NCI-H1930 (cell line): ENCODE measurements around the gene FAM227B.
"Not testable (repeated sequence)": the region's sequence is repeated elsewhere in the genome, so short reads cannot be mapped to it uniquely, and the experiment has no call there.

Experiments used
- DNase-seq, 2 experiments: peaks; one replicate each; lab custom pipeline; 2025; lab: John Stamatoyannopoulos, UW

FAM227B gene

DNA sequence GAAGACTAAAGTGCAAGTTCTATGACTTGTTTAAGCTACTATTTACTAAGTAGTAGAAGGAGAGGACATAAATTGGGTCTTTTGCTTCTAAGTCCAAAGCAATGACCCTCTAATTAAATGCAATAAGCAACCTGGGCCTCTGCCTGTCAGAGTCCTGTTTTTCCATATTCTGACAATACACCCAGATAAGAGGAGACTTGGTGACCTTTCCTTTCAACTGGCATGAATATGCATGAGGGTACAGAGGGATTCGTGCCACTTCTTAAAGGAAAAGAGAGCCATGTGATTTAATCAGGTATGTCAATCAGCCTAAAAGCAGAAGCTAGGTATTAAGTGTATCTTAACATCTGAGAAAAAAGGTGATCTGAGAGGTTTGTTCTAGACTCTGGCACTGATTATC is 248.3 kb downstream of the FAM227B start:
- no peak for DNase-seq

DNA sequence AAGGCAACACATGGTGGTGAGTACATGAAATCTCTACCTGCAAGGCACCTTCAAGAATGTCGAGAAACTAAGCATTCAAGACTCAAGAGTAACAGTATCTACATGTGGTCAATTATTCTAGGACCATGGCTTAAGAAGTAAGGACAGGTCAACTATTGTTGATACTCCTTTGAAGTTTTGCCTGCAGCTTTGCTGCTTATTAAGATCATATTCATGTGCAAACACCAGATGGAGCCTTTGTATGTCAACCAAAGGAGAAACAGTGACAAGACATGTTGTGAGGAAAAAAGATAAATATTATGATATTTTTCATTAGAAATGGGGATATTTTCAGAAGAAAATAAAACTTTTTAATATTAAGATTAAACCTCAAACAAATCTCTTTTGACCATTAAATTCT is 249.8 kb downstream of the FAM227B start:
- DNase-seq = no peak

DNA sequence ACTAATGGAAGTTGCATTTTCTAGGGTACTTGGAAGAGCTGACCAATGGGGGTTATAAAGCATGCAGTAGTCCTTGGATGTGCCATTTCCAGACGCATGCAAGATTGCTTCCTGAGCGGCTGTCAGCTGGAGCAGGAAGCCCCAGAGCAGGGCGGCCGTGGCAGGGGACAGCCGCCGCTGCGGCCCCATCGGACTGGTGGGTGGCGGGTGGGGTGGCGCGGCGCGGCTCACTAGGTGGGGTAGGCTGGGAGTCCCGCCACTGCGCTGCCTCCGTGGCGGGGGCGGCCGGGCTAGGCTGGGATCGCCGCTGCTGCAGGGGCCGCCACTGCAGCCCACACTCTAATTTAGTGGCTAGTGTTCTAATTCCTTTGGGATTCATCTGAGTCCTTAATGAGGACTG is 254.1 kb downstream of the FAM227B start:
- no peak for DNase-seq

DNA sequence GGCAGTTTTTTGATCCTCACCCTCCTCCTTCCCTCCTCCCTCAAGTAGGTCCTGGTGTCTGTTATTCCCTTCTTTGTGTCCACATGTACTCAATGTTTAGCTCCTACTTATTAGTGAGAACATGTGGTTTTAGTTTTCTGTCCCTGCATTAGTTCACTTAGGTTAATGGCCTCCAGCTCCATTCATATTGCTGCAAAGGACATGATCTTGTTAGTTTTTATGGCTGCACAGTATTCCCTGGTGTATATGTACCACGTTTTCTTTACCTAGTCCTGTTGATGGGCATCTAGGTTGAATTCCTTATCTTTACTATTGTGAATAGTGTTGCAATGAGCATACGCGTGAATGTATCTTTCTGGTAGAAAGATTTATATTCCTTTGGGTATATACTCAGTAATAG is 259.2 kb downstream of the FAM227B start:
- DNase-seq = no peak

DNA sequence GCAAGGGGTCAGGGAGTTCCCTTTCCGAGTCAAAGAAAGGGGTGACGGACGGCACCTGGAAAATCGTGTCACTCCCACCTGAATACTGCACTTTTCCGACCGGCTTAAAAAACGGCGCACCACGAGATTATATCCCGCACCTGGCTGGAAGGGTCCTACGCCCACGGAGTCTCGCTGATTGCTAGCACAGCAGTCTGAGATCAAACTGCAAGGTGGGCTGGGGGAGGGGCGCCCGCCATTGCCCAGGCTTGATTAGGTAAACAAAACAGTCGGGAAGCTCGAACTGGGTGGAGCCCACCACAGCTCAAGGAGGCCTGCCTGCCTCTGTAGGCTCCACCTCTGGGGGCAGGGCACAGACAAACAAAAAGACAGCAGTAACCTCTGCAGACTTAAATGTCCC is 266.2 kb downstream of the FAM227B start:
- not testable (repeated sequence) for DNase-seq

DNA sequence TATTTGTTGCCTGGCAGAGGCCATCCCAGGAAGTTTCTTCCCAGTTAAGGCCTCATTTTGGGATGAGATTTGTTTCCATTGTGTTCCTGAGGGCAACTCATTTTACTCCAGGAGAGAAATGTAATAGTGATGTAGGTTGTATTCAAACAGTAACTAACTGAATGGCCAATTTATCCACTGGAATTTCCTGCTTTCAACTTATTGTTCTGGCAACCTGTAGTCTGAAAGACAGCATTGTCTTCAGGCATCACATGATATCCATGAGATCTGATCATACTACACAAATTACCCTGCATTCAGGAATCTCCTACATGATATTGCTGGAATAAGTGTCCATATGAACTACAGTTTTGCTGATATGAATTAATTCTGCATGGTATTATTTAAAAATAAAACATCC is 277.1 kb downstream of the FAM227B start:
- no peak for DNase-seq

DNA sequence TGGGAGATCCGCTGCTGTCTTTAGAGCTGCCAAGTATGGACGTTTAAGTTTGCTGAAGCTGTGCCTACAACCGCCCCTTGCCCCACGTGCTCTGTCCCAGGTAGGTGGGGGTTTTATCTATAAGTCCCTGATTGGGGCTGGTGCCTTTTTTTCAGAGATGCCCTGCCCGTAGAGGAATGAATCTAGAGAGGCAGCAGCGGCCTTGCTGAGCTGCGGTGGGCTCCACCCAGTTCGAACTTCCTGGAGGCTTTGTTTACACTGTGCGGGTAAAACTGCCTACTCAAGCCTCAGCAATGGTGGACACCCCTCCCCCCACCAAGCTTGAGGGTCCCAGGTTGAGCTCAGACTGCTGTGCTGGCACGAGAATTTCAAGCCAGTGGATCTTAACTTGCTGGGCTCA is 281.0 kb downstream of the FAM227B start:
- no peak for DNase-seq

DNA sequence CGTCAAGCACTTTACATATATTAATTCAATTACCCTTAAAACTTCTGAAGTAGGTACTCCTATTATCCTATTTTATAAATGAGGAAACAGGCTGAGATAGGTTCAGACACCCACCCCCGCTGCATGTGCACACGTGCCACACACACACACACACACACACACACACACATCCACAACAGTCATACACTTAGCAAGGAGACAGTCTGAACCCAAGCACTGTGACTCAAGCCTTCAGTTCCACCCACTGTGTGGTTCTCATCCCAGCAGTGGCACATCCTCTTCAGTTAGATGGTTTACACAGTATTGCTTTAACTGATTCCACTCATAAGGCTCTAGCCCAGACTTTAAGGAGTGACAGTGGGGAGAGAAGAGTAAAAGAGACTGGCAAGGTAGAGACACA is 288.7 kb downstream of the FAM227B start:
- DNase-seq = no peak

DNA sequence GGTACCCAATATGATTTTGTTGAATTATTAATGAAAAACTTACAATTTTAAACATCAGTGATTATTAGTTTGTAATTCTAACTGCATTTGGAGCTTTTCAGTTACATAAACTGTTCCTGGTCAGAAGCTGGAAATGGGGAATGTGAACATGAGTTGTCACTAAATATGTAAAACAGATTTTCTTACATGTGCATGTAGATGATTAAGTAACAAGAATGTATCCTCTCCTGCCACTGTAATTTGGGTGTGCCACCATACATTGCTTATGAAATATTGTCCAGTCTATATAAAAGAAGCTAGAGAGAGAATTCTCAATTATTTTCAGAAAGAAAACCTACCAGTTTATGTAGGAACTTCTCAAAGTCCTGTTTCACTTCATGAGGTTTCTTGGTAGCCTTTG is 289.2 kb downstream of the FAM227B start:
- no peak for DNase-seq

DNA sequence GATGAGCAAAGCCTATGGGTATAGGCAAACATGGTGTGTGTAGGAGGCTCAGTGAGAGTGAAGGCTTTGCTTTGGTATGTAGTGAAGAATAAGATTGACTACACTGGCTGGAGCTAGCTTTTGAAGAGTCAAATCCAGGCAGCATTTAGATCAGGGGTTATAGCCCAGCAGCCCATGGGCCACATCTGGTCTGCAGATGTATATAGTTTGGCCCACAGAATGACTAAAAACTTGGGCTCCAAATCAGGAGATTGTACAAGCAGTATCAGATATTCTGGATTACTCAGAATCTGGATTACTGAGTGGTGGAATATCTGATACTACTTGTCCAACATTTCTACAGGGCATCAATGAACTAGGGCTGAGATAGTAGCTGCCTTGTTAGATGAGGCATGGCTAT is 290.5 kb downstream of the FAM227B start:
- no peak for DNase-seq

DNA sequence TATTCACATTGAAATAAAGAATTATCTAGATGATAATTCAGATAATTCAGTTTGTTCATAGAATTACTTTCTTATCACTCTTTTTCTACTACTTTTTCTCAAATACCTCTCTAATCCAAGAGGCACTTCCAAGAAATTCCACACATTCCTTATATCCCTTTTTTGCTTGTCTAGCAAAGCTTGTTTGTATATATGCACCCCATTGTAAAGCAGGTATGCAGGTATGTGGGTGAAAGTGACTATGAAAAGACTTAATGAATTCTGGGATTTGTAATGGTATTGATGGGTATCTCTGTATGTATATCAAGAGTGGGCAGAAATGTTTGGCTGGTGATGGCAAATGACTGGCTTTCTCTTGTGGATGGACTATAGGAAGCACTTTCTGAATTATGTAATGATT is 291.7 kb downstream of the FAM227B start:
- no peak for DNase-seq

DNA sequence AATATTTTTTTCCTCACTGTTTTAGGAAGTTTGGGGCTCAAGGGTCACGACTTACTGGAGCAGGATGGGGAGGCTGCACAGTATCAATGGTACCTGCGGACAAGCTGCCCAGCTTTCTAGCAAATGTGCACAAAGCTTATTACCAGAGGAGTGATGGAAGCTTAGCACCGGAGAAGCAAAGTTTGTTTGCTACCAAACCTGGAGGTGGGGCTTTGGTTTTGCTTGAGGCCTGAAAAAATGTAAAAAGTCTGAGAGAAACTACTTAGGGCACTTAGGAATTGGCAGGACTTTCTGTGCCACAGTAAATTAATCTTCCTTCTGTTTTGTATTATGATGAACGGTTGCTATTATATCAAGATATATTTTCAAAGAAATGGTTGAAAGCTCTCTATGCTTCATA is 292.7 kb downstream of the FAM227B start:
- DNase-seq = no peak

DNA sequence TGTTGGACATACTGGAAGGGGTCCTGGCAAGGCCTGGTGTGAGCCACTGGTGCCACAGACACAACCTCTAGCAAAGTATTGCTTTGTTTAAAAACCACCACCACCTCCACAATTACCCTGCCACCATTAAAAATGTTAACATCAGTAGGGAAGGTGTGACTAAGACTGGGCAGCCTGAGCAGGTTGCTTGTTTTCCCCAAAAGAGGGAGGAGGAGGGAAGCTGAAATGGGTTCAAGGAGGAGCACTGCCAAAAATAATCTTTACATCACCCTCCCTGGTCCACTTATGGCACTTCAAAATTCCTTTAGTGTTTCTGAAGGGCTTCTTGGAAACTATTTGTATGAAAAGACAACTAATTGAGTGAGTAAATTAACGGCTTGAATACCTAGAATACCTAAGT is 297.4 kb downstream of the FAM227B start:
- DNase-seq = no peak

DNA sequence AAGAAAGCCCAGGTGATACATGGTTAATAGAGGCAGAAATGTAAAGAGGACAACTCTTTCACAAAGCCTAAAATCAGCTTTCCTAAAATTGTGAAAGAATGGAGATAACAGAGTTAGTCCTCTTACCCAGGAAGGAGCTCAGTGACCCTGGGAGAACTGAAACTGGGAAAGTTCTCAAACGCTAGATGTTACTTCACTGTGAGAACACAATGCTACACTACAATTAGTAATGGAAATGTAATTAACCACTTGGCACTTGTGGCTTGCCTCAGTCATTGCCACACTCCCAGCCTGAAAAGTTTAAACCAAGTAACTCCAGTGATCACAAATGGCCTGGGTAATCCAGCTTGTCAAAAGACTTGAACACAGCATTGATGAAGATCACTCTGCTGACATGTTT is 300.3 kb downstream of the FAM227B start:
- no peak for DNase-seq

DNA sequence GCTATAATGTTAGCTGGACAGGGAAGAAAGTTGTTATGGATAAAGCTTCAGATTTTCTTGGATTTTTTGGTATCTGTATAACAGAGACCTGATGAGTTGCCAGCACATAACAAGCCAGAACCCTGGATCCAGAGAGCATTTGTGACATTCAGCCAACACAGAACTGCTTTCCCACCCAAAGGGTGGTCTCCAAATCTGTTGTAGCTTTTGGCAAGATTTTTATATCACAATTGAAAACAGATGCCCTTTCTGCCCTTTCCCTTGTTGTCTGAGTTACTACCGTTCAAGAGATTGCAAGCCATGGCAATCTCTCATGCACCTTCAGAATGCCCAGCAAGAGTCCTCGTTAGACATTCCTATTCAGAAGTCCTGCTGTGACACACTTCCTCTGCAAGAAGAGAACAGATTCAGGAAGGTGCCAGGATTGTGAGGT is 305.2 kb downstream of the FAM227B start:
- no peak for DNase-seq

DNA sequence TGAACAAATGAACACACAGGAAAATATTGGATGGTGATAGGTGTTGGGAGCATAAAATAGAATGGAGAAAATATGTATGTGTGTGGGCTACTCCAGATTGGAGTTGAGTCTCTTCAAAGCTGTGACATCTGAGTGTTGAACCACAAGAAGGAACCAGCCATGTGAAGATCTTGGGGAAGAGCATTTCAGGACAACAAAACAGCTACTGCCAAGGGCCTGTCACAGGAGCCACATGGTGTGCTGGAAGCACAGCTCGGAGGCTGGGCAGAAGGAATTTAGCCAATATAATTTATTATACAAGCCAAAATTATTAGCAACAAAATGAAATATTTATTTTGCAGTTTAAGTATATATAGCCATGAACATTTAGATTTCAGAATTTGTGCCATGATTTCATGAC is 305.9 kb downstream of the FAM227B start:
- no peak for DNase-seq

DNA sequence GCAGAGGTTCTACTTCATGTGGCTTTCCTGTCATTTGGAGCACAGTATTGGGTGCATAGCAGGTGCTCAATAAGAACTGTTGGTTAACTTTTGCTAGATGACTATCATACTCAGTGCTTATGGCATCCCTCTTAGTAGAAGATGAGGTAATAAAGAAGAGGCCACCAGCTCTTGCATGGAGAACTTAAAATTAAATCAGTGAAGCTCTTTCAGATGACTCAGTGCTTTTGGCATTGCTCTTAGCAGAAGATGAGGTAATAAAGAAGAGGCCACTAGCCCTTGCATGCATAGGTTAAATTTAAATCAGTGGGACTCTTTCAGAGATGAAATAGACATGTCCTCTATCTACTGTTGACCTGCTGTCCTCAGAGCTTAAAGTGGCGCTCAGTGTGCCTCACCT is 307.0 kb downstream of the FAM227B start:
- DNase-seq = no peak

DNA sequence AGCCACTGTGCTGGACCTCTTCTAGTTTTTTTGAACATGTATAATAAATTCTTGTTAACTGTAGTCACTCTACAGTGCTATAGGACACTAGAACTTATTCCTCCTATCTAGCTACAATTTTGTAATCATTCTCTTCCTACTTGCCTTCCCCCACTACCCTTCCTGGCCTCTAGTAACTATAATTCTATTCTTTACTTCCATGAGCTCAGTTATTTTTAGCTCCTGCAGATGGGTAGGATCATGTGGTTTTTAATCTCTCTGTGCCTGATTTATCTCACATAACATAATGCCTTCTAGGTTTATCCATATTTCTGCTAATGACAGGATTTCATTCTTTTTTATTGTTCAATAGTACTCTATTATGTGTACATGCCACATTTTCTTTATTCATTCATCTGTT is 310.7 kb downstream of the FAM227B start:
- no peak for DNase-seq

DNA sequence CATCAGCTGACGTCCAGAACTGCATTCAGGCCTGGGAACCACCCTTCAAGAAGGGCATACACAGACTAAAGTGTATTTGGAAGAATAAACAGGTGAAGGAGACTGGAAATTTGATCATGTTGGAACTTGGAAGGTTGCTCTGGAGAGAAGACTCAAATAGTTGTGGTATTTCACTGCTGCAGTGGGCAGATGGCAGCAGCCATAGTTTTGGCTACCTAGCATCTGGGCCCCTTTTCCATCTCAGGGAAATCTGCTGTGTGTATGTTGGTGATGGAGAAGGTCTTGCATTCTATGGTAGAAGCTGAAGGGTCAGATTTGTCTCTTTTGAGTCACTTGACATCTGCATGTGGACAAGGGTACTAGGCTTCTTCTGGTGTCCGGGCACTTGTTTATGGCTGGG is 311.9 kb downstream of the FAM227B start:
- DNase-seq = no peak

DNA sequence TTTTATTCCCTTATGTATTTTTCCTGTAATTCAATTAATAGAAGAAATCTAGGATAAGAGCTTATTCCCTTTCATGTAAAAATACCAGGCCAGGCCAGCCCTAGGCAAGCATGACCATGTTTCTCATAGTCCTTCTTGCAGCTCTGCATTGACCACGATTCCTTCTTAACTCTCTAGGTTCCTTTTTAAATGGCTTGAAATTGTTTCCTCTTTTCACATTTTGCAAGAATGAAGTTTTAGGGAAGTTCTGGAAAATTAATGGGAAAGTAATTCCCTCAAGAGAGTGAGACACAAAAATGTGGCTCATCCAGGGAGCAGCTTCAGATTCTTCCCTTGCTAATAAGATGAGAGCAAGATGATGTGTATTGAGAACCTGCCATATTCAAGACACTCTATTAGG is 314.1 kb downstream of the FAM227B start:
- no peak for DNase-seq

DNA sequence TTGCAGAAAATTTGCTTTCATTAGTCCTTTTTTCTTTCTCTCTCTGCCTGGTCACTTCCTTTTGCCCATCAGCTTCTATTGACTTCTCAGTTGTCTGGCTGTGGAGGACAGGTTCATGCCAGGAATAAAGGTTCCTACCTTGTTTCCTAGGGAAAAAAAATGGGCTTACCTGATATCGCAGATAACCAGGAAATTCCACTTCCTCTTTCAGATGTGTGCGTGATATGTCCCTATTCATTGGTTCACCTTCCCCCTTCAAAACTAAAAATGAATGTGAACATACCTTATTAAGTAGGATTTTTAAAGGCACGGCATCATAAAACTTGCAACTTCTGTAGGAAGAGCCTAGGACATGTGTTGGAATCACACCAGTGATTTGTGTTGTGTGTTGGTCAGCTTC is 317.6 kb downstream of the FAM227B start:
- DNase-seq = no peak

DNA sequence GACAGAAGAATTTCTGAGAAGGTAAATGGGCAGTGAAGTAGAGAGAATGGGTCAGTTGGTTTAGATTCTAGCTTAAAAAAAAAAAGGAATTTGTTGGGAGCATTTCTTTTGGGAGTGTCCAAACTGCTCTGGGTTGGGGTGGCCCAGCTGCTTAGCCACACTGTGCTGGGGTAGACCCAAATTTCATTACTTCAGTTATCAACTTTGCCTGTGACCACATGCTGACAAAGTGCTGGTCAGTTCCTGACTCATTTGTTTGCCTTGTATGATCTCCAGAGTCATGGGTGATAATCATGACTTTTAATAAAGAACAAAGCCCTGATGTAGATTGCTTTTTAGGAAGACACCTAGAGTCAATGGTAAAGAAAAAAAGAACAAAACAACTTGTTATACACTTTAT is 319.1 kb downstream of the FAM227B start:
- DNase-seq = no peak

DNA sequence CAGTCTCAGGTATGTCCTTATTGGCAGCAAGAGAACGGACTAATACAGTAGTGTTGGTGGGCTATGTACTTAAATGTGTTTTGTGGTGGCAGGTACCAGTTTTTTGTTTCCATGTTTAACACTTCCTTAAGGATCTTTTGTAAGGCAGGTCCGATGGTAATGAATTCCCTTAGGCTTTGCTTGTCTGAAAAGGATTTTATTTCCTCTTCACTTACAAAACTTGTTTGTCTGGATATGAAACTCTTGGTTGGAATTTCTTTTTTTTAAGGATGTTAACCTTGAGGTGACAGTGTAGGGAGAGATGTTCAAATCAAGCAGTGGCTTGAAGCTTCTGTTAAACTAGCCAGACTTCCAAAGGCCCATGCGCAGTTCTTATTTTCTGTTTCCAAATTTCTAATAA is 319.8 kb downstream of the FAM227B start:
- no peak for DNase-seq

DNA sequence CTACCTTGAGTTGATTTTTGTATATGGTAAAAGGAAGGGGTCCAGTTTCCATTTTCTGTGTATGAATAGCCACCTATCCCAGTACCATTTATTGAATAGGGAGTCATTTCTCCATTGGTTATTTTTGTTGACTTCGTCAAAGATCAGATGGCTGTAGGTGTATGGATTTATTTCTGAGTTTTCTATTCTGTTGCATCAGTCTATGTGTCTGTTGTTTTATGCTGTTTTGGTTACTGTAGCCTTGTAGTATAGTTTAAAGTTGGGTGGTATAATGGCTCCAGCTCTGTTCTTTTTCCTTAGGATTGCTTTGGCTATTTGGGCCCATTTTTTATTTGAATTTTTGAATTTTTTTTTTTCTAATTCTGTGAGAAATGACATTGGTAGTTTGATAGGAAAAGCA is 323.0 kb downstream of the FAM227B start:
- DNase-seq = no peak

DNA sequence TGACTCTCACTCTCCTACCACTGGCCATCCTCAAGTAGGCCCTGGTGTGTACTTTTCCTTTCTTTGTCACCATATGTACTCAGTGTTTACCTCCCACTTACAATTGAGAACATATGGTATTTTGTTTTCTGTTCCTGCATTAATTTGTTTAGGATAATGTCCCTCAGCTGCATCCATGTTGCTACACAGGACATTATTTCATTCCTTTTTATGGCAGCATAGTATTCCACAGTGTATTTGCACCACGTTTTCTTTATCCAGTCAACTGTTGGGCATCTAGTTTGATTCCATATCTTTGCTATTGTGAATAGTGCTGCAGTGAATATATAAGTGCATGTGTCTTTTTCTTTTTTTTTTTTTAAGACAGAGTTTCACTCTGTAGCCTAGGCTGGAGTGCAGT is 324.4 kb downstream of the FAM227B start:
- DNase-seq = no peak
